GM21786 (cell line): ENCODE measurements around the gene UFSP1.
"Not testable (repeated sequence)": the region's sequence is repeated elsewhere in the genome, so short reads cannot be mapped to it uniquely, and the experiment has no call there.

ENCODE experiments used
- ATAC-seq: cut with Tn5 transposase; IDR thresholded peaks from one replicate; pipeline ENCODE4 v1.9.1; 2021; ENCODE audit not compliant: unreplicated experiment

The UFSP1 gene

DNA sequence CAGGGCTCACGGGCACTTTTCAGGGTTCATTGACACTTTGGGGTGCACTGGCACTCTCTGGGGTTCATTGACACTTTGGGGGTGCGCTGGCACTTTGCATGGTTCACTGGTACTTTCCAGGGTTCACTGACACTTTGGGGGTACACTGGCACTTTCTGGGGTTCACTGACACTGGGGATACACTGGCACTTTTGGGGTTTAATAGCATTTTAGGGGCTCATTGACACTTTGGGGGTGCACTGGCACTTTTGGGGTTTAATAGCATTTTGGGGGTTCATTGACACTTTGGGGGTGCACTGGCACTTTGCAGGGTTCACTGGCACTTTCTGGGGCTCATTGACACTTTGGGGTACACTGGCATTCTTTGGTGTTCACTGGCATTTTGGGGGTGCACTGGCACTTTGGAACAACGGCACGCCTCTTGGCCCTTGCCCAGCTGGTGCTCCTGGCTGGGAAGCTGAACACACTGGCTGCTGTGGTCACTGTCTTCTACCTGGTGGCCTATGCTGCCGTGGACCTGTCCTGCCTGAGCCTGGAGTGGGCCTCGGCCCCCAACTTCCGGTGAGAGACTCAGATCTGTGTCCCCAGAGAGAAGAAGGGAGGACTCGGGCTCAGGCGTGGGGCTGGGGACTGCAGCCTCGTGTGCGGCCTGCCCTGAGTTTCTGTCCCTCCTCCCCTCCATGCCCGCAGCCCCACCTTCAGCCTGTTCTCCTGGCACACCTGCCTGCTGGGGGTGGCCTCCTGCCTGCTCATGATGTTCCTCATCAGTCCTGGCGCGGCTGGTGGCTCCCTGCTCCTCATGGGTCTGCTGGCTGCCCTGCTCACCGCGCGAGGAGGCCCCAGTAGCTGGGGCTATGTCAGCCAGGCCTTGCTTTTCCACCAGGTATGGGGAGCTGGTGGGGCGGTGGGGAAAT lies 28.6 kb downstream of the UFSP1 start:
- ATAC-seq, result no peak

GRCh38 chr7:100859856-100860255 lies 29.7 kb downstream of the UFSP1 start:
- ATAC-seq, result no peak

DNA sequence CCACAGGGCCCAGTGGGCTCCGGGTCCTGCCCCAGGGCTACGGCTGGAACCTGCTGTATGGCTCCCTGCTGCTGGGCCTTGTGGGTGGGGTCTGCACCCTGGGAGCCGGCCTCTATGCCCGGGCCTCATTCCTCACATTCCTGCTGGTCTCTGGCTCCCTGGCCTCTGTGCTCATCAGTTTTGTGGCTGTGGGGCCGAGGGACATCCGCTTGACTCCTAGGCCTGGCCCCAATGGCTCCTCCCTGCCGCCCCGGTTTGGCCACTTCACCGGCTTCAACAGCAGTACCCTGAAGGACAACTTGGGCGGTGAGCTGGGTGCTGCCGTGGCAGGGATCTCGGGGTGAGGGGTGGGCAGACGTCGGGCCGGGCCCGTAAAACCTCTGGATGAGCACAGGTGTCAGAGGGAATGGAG lies 32.6 kb downstream of the UFSP1 start:
- no peak for ATAC-seq

GRCh38 chr7:100855515-100855914 lies 34.0 kb downstream of the UFSP1 start:
- ATAC-seq, result no peak

DNA sequence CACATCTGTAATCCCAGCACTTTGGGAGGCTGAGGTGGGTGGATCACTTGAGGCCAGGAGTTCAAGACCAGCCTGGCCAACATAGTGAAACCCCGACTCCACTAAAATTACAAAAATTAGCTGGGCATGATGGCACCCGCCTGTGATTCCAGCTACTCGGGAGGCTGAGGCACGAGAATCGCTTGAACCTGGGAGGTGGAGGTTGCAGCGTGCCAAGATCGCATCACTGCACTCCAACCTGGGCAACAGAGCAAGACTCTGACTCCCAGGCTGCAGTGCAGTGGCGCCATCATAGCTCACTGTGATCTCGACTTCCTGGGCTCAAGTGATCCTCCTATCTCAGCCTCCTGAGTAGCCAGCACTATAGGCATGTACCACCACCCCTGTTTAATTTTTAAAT lies 34.6 kb downstream of the UFSP1 start:
- ATAC-seq, result not testable (repeated sequence)

DNA sequence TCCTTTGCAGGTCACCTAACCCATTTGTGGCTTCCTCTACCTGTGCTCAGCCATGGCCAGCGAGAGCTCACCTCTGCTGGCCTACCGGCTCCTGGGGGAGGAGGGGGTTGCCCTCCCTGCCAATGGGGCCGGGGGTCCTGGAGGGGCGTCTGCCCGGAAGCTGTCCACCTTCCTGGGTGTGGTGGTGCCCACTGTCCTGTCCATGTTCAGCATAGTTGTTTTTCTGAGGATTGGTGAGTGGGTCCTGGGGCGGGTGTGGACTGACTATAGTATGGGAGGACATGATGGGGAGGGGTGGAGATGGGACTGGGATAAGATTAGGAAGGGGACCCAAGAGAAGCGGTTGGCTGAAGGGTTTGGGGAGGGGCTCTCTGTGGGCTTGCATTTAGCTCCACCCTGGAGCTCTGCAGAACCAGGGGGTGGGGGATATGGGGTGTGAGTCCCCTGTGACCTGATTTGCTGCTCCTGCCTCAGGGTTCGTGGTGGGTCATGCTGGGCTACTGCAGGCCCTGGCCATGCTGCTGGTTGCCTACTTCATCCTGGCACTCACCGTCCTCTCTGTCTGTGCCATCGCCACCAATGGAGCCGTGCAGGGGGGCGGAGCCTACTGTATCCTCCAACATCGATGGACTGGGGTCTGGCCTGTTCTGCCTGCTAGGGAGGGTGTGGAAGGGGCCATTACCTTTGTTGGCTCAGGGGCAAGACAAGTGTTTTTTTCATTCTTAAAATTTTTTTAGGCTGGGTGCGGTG lies 35.2 kb downstream of the UFSP1 start:
- no peak for ATAC-seq

- ATAC-seq, result peak; percentile 89
Measured at GRCh38 chr7:100852048-100852872, 37.3 kb downstream of the UFSP1 start, which contains the start of gene SLC12A9. SLC12A9 (plus strand) TSS chr7:100852713; CDS start chr7:100854198, 1,485 bp downstream.

DNA sequence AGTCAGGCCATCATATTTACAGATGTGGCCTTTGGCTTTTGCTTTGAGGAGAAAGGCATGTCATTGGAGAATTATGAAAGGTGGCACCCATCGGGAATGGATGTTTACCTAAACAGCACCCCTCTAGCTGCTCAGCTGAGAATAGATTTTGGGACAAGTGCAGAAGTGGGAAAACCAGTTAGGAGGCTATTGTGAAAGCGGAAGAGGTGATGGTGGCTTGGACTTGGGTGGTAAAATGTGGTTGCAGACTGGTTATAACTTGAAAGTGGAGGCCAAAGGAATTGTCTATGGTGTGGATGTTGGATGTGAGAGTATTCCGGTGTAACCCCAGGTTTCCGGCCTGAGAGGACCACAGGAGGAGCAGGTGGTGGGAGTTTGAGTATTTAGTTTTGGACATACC lies 42.2 kb downstream of the UFSP1 start:
- ATAC-seq, result no peak

- no peak for ATAC-seq
Measured at GRCh38 chr7:100840470-100841100, 48.9 kb downstream of the UFSP1 start.

- ATAC-seq, result no peak
Measured at GRCh38 chr7:100839361-100839760, 50.2 kb downstream of the UFSP1 start.
